DMS53 treated with DMSO at 0.1 percent for 48 hours (cell line): ENCODE results near the gene SRP68.
A peak's percentile ranks its signal among the peaks of the same experiment; 100 is the strongest.
"Not testable (repeated sequence)": the region's sequence is repeated elsewhere in the genome, so short reads cannot be mapped to it uniquely, and the experiment has no call there.

Experiments
- DNase-seq: peaks from one replicate; lab custom pipeline; 2025; ENCODE audit not compliant: unreplicated experiment; lab: John Stamatoyannopoulos, UW

SRP68 gene

GRCh38 chr17:76046064-76046463 lies 26.3 kb downstream of the SRP68 start:
- no peak for DNase-seq

GRCh38 chr17:76044475-76045007 lies 27.8 kb downstream of the SRP68 start:
- not testable (repeated sequence) for DNase-seq

- not testable (repeated sequence) for DNase-seq
Observed at GRCh38 chr17:76042868-76043267, 29.4 kb downstream of the SRP68 start.

GRCh38 chr17:76040376-76040775 lies 31.9 kb downstream of the SRP68 start:
- DNase-seq: no peak

- no peak for DNase-seq
Observed at GRCh38 chr17:76039121-76039520, 33.2 kb downstream of the SRP68 start.

GRCh38 chr17:76038050-76038449 lies 34.3 kb downstream of the SRP68 start:
- DNase-seq: no peak

GRCh38 chr17:76036497-76037261 lies 35.6 kb downstream of the SRP68 start:
- no peak for DNase-seq

- no peak for DNase-seq
Observed at GRCh38 chr17:76034428-76035350, 37.6 kb downstream of the SRP68 start.

GRCh38 chr17:76033139-76033538 lies 39.2 kb downstream of the SRP68 start:
- no peak for DNase-seq

GRCh38 chr17:76032780-76033108 lies 39.6 kb downstream of the SRP68 start:
- DNase-seq: no peak

GRCh38 chr17:76032073-76032779 lies 40.1 kb downstream of the SRP68 start:
- DNase-seq: no peak

- DNase-seq: peak; percentile 69
Observed at GRCh38 chr17:76027159-76027839, 45.0 kb downstream of the SRP68 start, which contains the start of gene EVPL. TSS of gene EVPL (minus strand) at chr17:76027306. CDS start at chr17:76027198, 108 bp downstream.

- no peak for DNase-seq
Observed at GRCh38 chr17:76026714-76027158, 45.6 kb downstream of the SRP68 start.

GRCh38 chr17:76025294-76025693 lies 47.0 kb downstream of the SRP68 start:
- DNase-seq: no peak

GRCh38 chr17:76024353-76024752 lies 48.0 kb downstream of the SRP68 start:
- DNase-seq: no peak

- no peak for DNase-seq
Observed at GRCh38 chr17:76023900-76024237, 48.4 kb downstream of the SRP68 start.

- DNase-seq: no peak
Observed at GRCh38 chr17:76022973-76023899, 49.1 kb downstream of the SRP68 start.

- no peak for DNase-seq
Observed at GRCh38 chr17:76022285-76022684, 50.0 kb downstream of the SRP68 start.

GRCh38 chr17:76019833-76020467 lies 52.4 kb downstream of the SRP68 start:
- no peak for DNase-seq
